Subcutaneous adipose tissue (tissue), 4 donors: ENCODE data around the gene NPIPA5. TPM values are rescaled to one million over a fixed set of nuclear protein-coding genes. Genes with fewer than 3 reads are reported as not detected.

ENCODE experiments used
- total RNA-seq, 4 donors: library from RNA; depleted of rRNA; stranded (reverse); fragments of >200 nt; gene quantifications; one replicate each; pipeline ENCODE4 v1.1.0, GENCODE V29; 2016
- TF ChIP-seq, protein P1 (sequence below): fragments of 450-650 bp; IDR thresholded peaks from one replicate; pipeline ENCODE4 v1.5.1; 2016; ENCODE audit warnings: low read depth, mild to moderate bottlenecking, control low read depth, antibody characterized with exemption, moderate library complexity

NPIPA5 gene
- total RNA-seq, 4 donors from 2014 or later, result 1.0 to 21.6 (median 17.1) TPM

DNA sequence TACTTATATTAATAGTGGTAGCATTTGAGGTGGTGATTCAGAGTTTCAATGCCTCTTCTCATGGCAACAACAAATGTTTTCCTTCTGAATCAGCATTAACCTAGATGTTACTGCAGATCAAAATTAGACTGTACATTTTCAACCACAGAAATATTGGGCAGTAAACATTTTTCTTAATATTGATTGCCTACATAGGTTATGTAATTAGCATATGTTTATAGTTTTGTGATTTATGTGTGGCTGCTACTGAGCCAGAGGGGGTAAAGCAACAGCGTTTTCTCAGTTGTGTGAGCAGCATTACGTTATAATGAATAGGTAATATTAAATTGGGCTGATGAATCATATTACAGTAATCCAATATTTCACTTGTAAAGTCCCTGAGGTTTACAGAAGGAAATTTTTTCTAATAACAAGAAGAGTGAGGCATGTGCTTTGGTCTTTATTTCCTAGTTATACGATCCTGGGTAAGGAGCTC lies 37.5 kb upstream of the NPIPA5 start:
- TF ChIP-seq, protein P1, sequence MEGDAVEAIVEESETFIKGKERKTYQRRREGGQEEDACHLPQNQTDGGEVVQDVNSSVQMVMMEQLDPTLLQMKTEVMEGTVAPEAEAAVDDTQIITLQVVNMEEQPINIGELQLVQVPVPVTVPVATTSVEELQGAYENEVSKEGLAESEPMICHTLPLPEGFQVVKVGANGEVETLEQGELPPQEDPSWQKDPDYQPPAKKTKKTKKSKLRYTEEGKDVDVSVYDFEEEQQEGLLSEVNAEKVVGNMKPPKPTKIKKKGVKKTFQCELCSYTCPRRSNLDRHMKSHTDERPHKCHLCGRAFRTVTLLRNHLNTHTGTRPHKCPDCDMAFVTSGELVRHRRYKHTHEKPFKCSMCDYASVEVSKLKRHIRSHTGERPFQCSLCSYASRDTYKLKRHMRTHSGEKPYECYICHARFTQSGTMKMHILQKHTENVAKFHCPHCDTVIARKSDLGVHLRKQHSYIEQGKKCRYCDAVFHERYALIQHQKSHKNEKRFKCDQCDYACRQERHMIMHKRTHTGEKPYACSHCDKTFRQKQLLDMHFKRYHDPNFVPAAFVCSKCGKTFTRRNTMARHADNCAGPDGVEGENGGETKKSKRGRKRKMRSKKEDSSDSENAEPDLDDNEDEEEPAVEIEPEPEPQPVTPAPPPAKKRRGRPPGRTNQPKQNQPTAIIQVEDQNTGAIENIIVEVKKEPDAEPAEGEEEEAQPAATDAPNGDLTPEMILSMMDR, result no peak

- TF ChIP-seq, protein P1, result no peak
These were observed 26.7 kb upstream of the NPIPA5 start for GRCh38 chr16:15404792-15405191.

DNA sequence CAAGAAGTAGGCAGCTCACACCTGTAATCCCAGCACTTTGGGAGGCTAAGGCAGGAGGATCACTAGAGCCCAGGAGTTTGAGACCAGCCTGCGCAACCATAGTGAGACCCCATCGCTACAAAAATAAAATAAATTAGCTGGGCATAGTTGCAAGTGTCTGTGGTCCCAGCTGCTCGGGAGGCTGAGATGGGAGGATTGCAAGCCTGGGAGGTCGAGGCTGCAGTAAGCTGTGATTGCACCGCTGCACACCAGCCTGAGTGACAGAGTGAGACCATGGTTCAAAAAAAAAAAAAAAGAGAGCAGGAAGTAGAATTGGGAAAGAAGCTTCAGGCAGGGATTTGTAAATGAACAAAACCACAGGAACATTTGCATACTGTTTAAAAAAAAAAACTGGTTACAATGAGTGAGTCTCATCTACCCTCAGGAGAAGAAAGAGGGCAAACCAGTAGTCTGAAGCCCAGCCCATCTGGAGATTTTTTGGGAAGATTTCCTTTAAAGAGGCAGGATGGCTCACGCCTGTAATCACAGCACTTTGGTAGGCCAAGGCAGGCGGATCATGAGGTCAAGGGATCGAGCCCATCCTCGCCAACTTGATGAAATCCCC lies 25.4 kb upstream of the NPIPA5 start:
- TF ChIP-seq, protein P1, result no peak

DNA sequence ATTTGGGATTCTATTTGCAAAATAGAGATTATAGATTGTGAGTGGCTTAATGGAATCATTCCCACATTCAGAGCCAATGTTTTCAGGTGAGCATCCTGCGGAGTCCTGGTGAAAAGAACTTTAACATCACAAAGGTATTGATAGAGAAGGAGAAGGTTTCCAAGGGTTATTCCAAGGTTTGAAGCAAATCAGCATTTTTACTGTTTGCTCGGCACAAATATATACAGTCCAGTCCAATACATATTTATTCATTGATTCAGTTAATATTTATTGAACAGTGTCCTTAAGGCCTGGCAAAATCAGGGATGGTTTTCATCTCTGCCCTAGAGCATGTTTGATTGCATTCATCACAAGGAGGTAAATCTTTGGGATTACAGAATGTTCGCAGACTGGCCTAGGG lies 23.9 kb upstream of the NPIPA5 start:
- TF ChIP-seq, protein P1, result no peak

DNA sequence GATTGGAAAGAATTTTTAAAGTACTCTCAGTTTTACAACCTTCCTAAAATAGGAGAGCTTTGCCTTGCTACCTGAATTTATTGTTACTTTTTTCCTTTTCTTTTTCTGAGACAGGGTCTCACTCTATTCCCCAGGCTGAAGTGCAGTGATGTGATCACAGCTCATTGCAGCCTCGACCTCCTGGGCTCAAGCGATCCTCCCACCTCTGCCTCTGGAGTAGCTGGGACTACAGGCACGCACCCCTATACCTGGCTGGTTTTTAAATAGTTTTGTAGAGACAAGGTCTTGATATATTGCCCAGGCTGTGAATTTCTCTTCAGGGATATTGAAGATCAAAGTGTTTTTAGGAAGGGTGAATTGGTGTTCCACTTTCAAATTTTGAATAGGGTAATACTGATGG lies 21.2 kb upstream of the NPIPA5 start:
- TF ChIP-seq, protein P1, result no peak

GRCh38 chr16:15398618-15399316 lies 20.7 kb upstream of the NPIPA5 start:
- TF ChIP-seq, protein P1, result no peak

GRCh38 chr16:15396948-15397594 lies 19.0 kb upstream of the NPIPA5 start:
- TF ChIP-seq, protein P1, result no peak
